ENCODE measurements around the gene TTC32. TPM values are rescaled to one million over a fixed set of nuclear protein-coding genes. Genes with fewer than 3 reads are reported as not detected.

The TTC32 gene
- total and polyA plus RNA-seq, 8 donors, result 6.6 to 42.7 (median 32.8) TPM

- Histone ChIP-seq H3K4me1 (peaks cover 0 to 5% of the 10 kb centered on the region in 2 donors), H3K4me3 (no peak overlapping the region), H3K27ac (no peak overlapping the region), H3K36me3 (no peaks in the 10 kb centered on the region), H3K27me3 (no peaks in the 10 kb centered on the region), H3K9me3 (no peaks in the 10 kb centered on the region)
- ATAC-seq, result no peak
- intact Hi-C loops (cut with DNase I), result no loop called here
- DNase-seq, result no peak
- no peak for TF ChIP-seq CTCF (IDR thresholded peaks at IDR 0.05)
Observed at GRCh38 chr2:19887510-19887909, 14.3 kb downstream of the TTC32 start.

GRCh38 chr2:19886261-19886660, 15.5 kb downstream of the TTC32 start:
- no peak for TF ChIP-seq CTCF (IDR thresholded peaks at IDR 0.05)
- Histone ChIP-seq H3K9me3 (no peaks in the 10 kb centered on the region), H3K4me1 (no peaks in the 10 kb centered on the region), H3K36me3 (no peaks in the 10 kb centered on the region), H3K4me3 (no peak overlapping the region), H3K27ac (no peak overlapping the region), H3K27me3 (no peaks in the 10 kb centered on the region)
- no peak for DNase-seq
- intact Hi-C loops (cut with DNase I), result no loop called here
- no peak for ATAC-seq

GRCh38 chr2:19885791-19886190, 16.0 kb downstream of the TTC32 start:
- no peaks in the 10 kb centered on the region for H3K4me1 ChIP-seq
- no peak overlapping the region for H3K4me3 ChIP-seq
- H3K9me3 ChIP-seq, result no peaks in the 10 kb centered on the region
- ATAC-seq, result no peak
- TF ChIP-seq CTCF (IDR thresholded peaks at IDR 0.05), result no peak
- H3K27me3 ChIP-seq, result no peaks in the 10 kb centered on the region
- no peak for DNase-seq
- no peak overlapping the region for H3K27ac ChIP-seq
- intact Hi-C loops (cut with DNase I), result no loop called here
- no peaks in the 10 kb centered on the region for H3K36me3 ChIP-seq

- no peak for TF ChIP-seq CTCF (IDR thresholded peaks at IDR 0.05)
- H3K4me3 ChIP-seq, result no peak overlapping the region
- DNase-seq (no peak), ATAC-seq (no peak)
- H3K36me3 ChIP-seq, result no peaks in the 10 kb centered on the region
- intact Hi-C loops (cut with DNase I), result no loop called here
- H3K4me1 ChIP-seq, result no peaks in the 10 kb centered on the region
- no peak overlapping the region for H3K27ac ChIP-seq
- H3K27me3 ChIP-seq, result no peaks in the 10 kb centered on the region
- no peaks in the 10 kb centered on the region for H3K9me3 ChIP-seq
Observed at GRCh38 chr2:19883971-19884720, 17.6 kb downstream of the TTC32 start.

- intact Hi-C loops (cut with DNase I), result no loop called here
Observed at GRCh38 chr2:19883486-19883885, 18.3 kb downstream of the TTC32 start.

More at GRCh38 chr2:19883486-19883885, 18.3 kb downstream of the TTC32 start:
- no peak for TF ChIP-seq CTCF (IDR thresholded peaks at IDR 0.05)
- ATAC-seq (no peak), DNase-seq (no peak)
- no peak overlapping the region for H3K27ac ChIP-seq
- no peaks in the 10 kb centered on the region for H3K36me3 ChIP-seq
- H3K27me3 ChIP-seq, result no peaks in the 10 kb centered on the region
- H3K4me1 ChIP-seq, result no peaks in the 10 kb centered on the region
- no peak overlapping the region for H3K4me3 ChIP-seq
- no peaks in the 10 kb centered on the region for H3K9me3 ChIP-seq

All from left lung (tissue), 10 donors.